Stomach (tissue), 4 donors: ENCODE measurements around the gene COL23A1.

ENCODE experiments used
- CTCF ChIP-seq, 7 experiments: fragments of 450-650 bp in 4 of 7; fragments of 200-600 bp in 3 of 7; sonication (generic) in 3 of 7; IDR thresholded peaks; one replicate each; pipeline ENCODE4 v1.5.1; 2016 to 2019; ENCODE audit warnings: antibody characterized with exemption in 7 of 7, control low read depth in 2 of 7, mild to moderate bottlenecking in 1 of 7
- EP300 ChIP-seq: sonication (generic); formaldehyde crosslinking; IDR thresholded peaks from one replicate; pipeline ENCODE4 v1.6.1; 2017; ENCODE audit warnings: antibody characterized with exemption
- POLR2A ChIP-seq, 4 donors: fragments of 450-650 bp; IDR thresholded peaks; one replicate each; pipeline ENCODE4 v1.6.1; 2016; ENCODE audit warnings: antibody characterized with exemption in 4 of 4, control low read depth in 2 of 4, mild to moderate bottlenecking in 1 of 4, moderate library complexity in 1 of 4
- POLR2AphosphoS5 ChIP-seq, 3 donors: sonication (generic); formaldehyde crosslinking; IDR thresholded peaks; one replicate each; pipeline ENCODE4 v1.6.1; 2016; ENCODE audit warnings: antibody characterized with exemption in 3 of 3

- TF ChIP-seq POLR2A (IDR thresholded peaks at IDR 0.05), result no peak
- no peak for TF ChIP-seq POLR2AphosphoS5 (IDR thresholded peaks at IDR 0.05)
- TF ChIP-seq CTCF (IDR thresholded peaks at IDR 0.05), result no peak
- no peak for TF ChIP-seq EP300
Observed at GRCh38 chr5:178457471-178457870, 132.7 kb downstream of the COL23A1 start.
